Thyroid gland (tissue), 4 donors: Measurements from ENCODE around the gene P2RY12.

ENCODE experiments used
- POLR2A ChIP-seq, 2 donors: fragments of 450-650 bp; IDR thresholded peaks; one replicate each; pipeline ENCODE4 v1.6.1; 2017; ENCODE audit warnings: antibody characterized with exemption in 2 of 2, mild to moderate bottlenecking in 2 of 2, moderate library complexity in 1 of 2
- TF ChIP-seq, protein P1 (sequence below), 6 experiments: fragments of 200-600 bp in 3 of 6; fragments of 450-650 bp in 3 of 6; sonication (generic) in 3 of 6; IDR thresholded peaks; one replicate each; pipeline ENCODE4 v1.5.1; 2016 to 2019; ENCODE audit warnings: antibody characterized with exemption in 6 of 6, mild to moderate bottlenecking in 2 of 6, inconsistent platforms in 1 of 6, moderate library complexity in 1 of 6

DNA sequence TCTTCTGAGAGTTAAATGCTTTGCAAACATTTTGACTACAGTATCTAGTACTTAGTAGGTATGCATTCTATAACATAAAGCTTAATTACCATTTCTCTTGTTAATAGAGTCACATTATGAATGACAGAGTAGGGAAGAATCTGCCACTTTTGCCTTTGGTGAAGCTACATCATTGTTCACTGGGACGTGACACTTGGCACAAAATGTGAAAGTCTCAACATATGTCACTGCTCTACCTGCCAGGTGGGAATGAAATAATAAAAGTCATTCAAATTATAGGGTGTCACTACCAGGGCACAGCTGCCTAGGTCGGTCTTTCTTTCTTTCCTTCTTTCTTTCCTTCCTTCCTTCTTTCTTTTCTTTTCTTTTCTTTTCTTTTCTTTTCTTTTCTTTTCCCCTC, 85.5 kb downstream of the P2RY12 start:
- TF ChIP-seq, protein P1, sequence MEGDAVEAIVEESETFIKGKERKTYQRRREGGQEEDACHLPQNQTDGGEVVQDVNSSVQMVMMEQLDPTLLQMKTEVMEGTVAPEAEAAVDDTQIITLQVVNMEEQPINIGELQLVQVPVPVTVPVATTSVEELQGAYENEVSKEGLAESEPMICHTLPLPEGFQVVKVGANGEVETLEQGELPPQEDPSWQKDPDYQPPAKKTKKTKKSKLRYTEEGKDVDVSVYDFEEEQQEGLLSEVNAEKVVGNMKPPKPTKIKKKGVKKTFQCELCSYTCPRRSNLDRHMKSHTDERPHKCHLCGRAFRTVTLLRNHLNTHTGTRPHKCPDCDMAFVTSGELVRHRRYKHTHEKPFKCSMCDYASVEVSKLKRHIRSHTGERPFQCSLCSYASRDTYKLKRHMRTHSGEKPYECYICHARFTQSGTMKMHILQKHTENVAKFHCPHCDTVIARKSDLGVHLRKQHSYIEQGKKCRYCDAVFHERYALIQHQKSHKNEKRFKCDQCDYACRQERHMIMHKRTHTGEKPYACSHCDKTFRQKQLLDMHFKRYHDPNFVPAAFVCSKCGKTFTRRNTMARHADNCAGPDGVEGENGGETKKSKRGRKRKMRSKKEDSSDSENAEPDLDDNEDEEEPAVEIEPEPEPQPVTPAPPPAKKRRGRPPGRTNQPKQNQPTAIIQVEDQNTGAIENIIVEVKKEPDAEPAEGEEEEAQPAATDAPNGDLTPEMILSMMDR (IDR thresholded peaks at IDR 0.05), result no peak
- no peak for TF ChIP-seq POLR2A (IDR thresholded peaks at IDR 0.05)
